CD4-positive, alpha-beta T cell treated with Interferon gamma for 1 hour (primary cell): ENCODE data around the gene SLC5A2.
A peak's percentile ranks its signal among the peaks of the same experiment; 100 is the strongest.
"Not testable (repeated sequence)": the region's sequence is repeated elsewhere in the genome, so short reads cannot be mapped to it uniquely, and the experiment has no call there.

Experiments
- DNase-seq: peaks from one replicate; pipeline ENCODE4 v3.0.0-alpha.2; 2020

The SLC5A2 gene

DNA sequence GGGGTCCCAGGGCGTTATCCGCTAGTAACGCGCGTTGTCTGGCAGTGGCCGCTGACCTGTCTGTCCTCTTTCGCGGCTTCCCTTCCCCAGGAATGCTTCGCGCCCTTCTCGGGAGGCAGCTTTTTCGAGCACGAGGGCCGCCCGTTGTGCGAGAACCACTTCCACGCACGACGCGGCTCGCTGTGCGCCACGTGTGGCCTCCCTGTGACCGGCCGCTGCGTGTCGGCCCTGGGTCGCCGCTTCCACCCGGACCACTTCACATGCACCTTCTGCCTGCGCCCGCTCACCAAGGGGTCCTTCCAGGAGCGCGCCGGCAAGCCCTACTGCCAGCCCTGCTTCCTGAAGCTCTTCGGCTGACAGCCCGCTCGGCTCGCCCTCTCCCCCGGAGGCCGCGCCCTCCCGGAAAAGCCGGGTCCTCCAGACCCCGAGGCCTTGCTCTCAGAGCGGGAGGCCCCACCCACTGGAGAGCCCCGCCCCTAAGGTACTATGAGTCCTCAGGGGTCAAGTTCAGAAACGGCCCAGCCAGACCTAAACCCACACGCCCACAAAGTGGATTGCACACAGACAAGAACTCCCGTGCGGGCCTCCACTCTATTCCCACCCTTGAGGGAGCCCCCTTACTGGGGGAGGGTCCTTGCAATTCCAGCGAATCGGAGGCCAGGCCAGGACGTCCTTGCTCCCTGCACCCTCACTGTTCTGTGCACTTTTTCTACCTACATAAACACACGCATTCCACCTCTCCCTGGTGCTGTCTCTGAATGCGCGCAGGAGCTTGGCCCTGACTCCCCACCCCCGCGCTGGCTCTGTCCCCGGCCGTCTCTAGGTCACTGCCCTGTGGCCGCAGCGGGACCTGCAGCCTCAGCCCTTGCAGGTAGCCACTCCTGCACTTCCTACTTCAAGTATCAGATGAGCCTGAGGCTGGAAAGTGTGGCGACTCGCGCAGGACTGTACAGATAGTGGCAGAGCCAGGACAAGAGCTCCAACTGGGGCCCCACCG, 5.4 kb upstream of the SLC5A2 start:
- DNase-seq, result peak; percentile 24

GRCh38 chr16:31478956-31479355, 4.0 kb upstream of the SLC5A2 start:
- no peak for DNase-seq

DNA sequence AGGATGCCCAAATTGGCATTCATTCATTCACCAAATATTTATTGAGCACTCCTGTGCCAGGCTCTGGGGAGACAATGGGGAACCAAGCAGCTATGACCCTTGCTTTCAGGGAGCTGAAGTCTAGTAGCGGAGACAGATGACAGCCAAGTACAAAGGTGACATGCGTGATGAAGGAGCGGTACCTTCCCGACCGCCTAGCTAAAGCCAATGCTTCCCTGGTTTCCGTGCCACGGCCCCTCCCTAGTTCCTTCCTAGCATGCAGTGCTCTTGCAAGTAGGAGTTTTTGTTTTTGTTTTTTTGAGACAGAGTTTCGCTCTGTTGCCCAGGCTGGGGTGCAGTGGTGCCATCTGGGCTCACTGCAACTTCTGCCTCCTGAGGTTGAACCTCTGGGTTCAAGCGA, 3.2 kb upstream of the SLC5A2 start:
- no peak for DNase-seq

GRCh38 chr16:31480851-31481536, 1.9 kb upstream of the SLC5A2 start:
- no peak for DNase-seq

DNA sequence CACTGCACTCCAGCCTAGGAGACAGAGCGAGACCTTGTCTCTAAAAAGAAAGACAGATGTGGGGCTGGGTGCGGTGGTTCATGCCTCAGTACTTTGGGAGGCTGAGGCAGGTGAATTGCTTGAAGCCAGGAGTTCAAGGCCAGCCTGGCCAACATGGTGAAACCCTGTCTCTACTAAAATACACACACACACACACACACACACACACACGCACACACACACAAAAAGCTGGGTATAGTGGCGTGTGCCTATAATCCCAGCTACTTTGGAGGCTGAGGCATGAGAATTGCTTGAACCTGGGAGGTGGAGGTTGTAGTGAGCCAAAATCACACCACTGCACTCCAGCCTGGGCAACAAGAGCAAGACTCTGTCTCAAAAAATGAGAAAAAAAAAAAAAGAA, 1.1 kb downstream of the SLC5A2 start:
- not testable (repeated sequence) for DNase-seq

- no peak for DNase-seq
Measured at GRCh38 chr16:31484491-31485171, 1.7 kb downstream of the SLC5A2 start.

DNA sequence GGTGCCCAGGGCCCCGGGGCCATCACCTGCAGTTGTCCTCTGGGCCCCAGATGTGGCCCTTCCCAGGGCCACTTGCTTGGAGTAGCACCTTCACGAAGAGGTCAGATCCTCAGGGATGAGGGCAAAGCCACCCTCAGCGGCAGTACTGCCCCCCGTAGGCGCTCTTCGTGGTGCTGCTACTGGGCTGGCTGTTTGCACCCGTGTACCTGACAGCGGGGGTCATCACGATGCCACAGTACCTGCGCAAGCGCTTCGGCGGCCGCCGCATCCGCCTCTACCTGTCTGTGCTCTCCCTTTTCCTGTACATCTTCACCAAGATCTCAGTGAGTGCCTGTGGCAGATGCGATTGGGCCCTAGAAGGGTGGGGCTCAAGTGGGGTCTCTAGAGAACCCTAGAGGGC, 2.6 kb downstream of the SLC5A2 start:
- DNase-seq, result no peak

- DNase-seq, result no peak
Measured at GRCh38 chr16:31486045-31486444, 3.1 kb downstream of the SLC5A2 start.

GRCh38 chr16:31487071-31487719, 4.3 kb downstream of the SLC5A2 start:
- no peak for DNase-seq

DNA sequence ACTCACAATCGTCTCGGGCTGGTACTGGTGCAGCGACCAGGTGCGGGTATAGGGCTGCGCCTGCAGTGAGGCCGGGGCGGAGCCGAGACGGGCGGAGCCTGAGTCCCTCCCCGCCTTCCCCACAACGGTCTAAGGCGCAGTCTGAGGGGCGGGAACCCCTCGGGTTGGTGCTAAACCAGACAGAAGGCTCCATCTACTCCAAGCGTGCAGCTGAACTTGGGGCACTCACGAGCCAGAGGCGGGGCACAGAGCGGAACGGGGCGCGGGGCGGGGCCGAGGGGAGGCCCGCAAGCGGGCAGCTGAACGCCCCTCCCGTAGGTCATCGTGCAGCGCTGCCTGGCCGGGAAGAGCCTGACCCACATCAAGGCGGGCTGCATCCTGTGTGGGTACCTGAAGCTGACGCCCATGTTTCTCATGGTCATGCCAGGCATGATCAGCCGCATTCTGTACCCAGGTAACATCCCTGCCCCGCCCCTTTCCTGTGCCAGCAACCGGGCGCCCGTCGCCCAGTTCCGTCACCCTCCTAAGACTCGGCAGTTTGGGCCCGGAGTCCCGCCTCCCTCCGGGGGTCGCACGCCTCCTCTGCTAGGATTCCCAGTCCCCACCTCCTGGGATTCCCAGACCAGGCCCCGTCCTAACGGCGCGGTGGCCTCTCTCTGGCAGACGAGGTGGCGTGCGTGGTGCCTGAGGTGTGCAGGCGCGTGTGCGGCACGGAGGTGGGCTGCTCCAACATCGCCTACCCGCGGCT, 5.0 kb downstream of the SLC5A2 start:
- peak; percentile 72 for DNase-seq

DNA sequence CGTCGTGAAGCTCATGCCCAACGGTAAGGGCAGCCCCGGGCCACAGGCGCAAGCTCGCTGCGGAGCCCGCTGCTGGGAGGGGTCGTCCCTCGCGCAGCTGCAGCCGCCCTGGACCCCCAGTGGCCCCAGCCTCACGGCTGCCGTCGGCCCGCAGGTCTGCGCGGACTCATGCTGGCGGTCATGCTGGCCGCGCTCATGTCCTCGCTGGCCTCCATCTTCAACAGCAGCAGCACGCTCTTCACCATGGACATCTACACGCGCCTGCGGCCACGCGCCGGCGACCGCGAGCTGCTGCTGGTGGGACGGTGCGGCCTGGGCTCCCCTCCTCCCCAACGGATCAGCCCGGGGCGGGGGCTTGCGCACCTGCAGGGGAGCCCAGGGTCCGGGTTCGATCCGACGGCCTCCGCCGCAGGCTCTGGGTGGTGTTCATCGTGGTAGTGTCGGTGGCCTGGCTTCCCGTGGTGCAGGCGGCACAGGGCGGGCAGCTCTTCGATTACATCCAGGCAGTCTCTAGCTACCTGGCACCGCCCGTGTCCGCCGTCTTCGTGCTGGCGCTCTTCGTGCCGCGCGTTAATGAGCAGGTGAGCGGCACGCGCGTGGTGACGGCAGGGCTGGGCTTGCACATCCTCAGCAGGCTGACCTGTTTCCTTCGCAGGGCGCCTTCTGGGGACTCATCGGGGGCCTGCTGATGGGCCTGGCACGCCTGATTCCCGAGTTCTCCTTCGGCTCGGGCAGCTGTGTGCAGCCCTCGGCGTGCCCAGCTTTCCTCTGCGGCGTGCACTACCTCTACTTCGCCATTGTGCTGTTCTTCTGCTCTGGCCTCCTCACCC, 5.8 kb downstream of the SLC5A2 start:
- no peak for DNase-seq

GRCh38 chr16:31489298-31489564, 6.3 kb downstream of the SLC5A2 start:
- no peak for DNase-seq

- DNase-seq, result no peak
Measured at GRCh38 chr16:31489616-31490584, 7.0 kb downstream of the SLC5A2 start.

DNA sequence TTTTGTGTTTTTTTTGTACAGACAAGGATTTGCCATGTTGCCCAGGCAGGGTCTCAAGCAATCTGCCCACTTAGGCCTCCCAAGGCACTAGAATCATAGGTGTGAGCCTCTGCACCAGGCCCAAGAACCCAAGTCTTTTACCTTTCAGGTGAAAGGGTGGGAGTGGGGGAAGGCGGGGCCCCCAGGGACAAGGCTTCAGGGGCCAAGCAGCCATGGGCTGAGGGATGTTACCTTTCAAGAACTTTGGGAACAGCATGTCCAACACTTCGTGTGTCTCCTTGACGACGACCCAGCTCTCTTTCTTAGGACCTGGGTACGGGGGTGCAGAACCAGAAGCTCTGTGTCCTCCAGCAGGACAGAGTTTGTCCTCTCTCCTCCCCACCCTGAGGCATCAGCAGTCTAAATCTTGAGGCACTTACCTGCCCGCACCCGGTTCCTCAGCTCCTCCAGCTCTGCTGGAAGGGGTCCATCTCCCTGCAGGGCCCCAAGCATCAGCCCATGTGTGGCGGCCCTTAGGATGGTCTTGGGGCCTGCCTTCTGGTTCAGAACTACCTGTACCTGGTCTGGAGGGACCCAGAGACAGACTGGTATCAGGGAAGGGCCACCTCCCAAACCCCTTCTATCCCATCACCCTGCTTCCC, 9.0 kb downstream of the SLC5A2 start:
- no peak for DNase-seq

GRCh38 chr16:31493506-31494125, 10.7 kb downstream of the SLC5A2 start:
- DNase-seq, result no peak

GRCh38 chr16:31496670-31497069, 13.7 kb downstream of the SLC5A2 start:
- no peak for DNase-seq

DNA sequence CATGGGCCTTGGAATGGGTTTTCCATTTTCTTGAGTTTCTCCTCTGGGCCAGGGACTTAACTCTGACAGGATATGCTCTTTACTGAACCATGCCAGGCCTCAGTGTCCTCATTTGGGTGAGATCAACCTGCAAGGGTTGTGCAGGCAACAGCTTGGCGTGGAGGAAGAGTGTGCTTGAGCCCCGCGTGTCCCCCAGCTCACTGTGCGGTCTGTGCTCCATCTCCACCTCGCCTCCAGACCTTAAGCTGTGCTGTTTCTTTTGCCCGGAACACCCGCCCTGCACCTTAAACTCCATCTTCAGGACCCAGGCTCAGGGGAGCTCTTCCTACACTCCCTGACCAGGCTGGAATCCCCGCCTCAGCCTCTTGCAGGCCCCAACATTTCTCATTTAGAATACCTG, 15.6 kb downstream of the SLC5A2 start:
- DNase-seq, result no peak

DNA sequence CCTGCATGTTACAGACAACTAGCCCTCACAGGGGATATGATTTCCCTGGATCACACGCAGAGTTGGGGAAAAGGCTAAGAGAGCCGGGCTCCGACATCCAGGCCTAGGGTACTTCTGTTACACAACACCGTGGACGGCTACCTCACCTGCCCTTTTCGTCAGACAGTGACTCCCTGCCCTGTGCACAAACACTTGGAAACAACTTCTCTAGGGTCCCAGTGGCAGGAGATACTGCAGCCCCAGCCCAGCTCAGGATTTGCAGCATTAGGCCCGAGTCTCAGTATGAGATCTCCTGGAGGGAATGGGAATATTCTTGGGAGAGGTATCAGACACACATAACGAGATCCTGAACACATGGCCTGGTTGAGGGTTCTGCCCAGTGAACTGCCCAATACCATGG, 17.0 kb downstream of the SLC5A2 start:
- DNase-seq, result no peak

GRCh38 chr16:31501226-31501965, 18.5 kb downstream of the SLC5A2 start:
- no peak for DNase-seq
